ENCODE data around the gene CYP19A1. TPM values are rescaled to one million over a fixed set of nuclear protein-coding genes. Genes with fewer than 3 reads are reported as not detected.

The CYP19A1 gene
- total RNA-seq, 1 donor from 2014 or later = not detected

DNA sequence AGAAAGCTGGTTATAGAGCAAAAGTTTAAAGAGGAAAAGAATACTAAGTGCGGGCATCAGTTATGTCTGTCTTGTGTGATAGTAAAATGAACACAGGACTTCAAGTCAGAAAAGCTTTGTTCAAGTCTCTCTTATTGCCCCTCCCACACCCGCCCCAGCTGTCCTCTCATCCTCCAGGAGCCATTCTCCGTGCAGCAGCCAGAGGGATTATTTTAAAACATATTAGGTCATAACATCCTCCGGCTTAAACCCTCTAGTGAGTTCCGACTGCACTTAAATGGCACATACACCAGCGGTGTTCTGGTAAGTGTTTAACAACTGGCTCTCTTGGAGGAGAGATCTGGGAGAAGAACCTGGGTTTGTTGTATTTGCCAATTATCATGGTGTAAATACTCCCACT lies 138.9 kb downstream of the CYP19A1 start:
- Mint-ChIP-seq H3K27me3 (ENCODE audit: low read depth) (peaks cover 8% of the 10 kb centered on the region), H3K27ac (ENCODE audit: unreplicated experiment) (no peak overlapping the region)

GRCh38 chr15:51198701-51199232 lies 139.6 kb downstream of the CYP19A1 start:
- H3K9me3 Mint-ChIP-seq (ENCODE audit: low read depth) = no peaks in the 10 kb centered on the region
- H3K36me3 Mint-ChIP-seq (ENCODE audit: low read depth) = no peaks in the 10 kb centered on the region
- no peak overlapping the region for H3K4me3 Mint-ChIP-seq (ENCODE audit: unreplicated experiment)

More for the DNA sequence above, 138.9 kb downstream of the CYP19A1 start:
- Mint-ChIP-seq H3K4me3 (ENCODE audit: unreplicated experiment) (no peak overlapping the region), H3K36me3 (ENCODE audit: low read depth) (no peaks in the 10 kb centered on the region), H3K9me3 (ENCODE audit: low read depth) (no peaks in the 10 kb centered on the region), H3K4me1 (ENCODE audit: low read depth) (peaks cover 11% of the 10 kb centered on the region)
- TF ChIP-seq, protein P1, sequence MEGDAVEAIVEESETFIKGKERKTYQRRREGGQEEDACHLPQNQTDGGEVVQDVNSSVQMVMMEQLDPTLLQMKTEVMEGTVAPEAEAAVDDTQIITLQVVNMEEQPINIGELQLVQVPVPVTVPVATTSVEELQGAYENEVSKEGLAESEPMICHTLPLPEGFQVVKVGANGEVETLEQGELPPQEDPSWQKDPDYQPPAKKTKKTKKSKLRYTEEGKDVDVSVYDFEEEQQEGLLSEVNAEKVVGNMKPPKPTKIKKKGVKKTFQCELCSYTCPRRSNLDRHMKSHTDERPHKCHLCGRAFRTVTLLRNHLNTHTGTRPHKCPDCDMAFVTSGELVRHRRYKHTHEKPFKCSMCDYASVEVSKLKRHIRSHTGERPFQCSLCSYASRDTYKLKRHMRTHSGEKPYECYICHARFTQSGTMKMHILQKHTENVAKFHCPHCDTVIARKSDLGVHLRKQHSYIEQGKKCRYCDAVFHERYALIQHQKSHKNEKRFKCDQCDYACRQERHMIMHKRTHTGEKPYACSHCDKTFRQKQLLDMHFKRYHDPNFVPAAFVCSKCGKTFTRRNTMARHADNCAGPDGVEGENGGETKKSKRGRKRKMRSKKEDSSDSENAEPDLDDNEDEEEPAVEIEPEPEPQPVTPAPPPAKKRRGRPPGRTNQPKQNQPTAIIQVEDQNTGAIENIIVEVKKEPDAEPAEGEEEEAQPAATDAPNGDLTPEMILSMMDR (IDR thresholded peaks at IDR 0.05) = no peak
- DNase-seq (ENCODE audit: low spot score) = no peak

GRCh38 chr15:51195459-51195858 lies 142.9 kb downstream of the CYP19A1 start:
- Mint-ChIP-seq H3K36me3 (ENCODE audit: low read depth) (no peaks in the 10 kb centered on the region), H3K27me3 (ENCODE audit: low read depth) (peaks cover 8% of the 10 kb centered on the region), H3K27ac (ENCODE audit: unreplicated experiment) (no peak overlapping the region), H3K4me1 (ENCODE audit: low read depth) (peaks cover 47% of the 10 kb centered on the region), H3K4me3 (ENCODE audit: unreplicated experiment) (no peak overlapping the region), H3K9me3 (ENCODE audit: low read depth) (no peaks in the 10 kb centered on the region)
- DNase-seq (ENCODE audit: low spot score) = no peak
- TF ChIP-seq, protein P1 (IDR thresholded peaks at IDR 0.05) = no peak

More at GRCh38 chr15:51198701-51199232, 139.6 kb downstream of the CYP19A1 start:
- H3K27ac Mint-ChIP-seq (ENCODE audit: unreplicated experiment) = no peak overlapping the region
- peaks cover 8% of the 10 kb centered on the region for H3K27me3 Mint-ChIP-seq (ENCODE audit: low read depth)
- TF ChIP-seq, protein P1 (IDR thresholded peaks at IDR 0.05) = no peak
- H3K4me1 Mint-ChIP-seq (ENCODE audit: low read depth) = peaks cover 19% of the 10 kb centered on the region
- DNase-seq (ENCODE audit: low spot score) = no peak

DNA sequence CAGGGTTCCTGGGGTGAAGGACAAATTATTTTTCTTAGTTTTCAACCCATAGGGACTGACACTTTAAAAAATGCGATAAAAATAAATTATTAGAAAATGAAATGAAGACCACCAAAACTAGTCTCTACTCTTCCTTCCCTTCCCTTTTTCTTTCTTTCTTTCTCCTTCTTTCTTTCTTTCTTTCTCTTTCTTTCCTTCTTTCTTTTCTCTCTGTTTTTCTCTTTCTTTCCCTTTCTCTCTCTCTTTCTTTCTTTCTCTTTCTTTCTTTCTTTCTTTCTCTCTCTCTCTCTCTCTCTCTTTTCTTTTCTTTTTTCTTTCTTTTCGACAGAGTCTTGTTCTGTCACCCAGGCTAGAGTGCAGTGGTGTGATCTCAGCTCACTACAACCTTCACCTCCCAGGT lies 144.4 kb downstream of the CYP19A1 start:
- TF ChIP-seq, protein P1 (IDR thresholded peaks at IDR 0.05) = no peak
- H3K9me3 Mint-ChIP-seq (ENCODE audit: low read depth) = no peaks in the 10 kb centered on the region
- no peak overlapping the region for H3K4me3 Mint-ChIP-seq (ENCODE audit: unreplicated experiment)
- peak overlapping the region; percentile 88 for H3K27ac Mint-ChIP-seq (ENCODE audit: unreplicated experiment)
- H3K27me3 Mint-ChIP-seq (ENCODE audit: low read depth) = peaks cover 8% of the 10 kb centered on the region
- H3K36me3 Mint-ChIP-seq (ENCODE audit: low read depth) = no peaks in the 10 kb centered on the region
- no peak for DNase-seq (ENCODE audit: low spot score)
- peaks cover 51% of the 10 kb centered on the region for H3K4me1 Mint-ChIP-seq (ENCODE audit: low read depth)

- Mint-ChIP-seq H3K27ac (ENCODE audit: unreplicated experiment) (peak overlapping the region; percentile 82), H3K9me3 (ENCODE audit: low read depth) (no peaks in the 10 kb centered on the region), H3K36me3 (ENCODE audit: low read depth) (no peaks in the 10 kb centered on the region), H3K27me3 (ENCODE audit: low read depth) (peaks cover 6% of the 10 kb centered on the region), H3K4me3 (ENCODE audit: unreplicated experiment) (peak overlapping the region; percentile 33), H3K4me1 (ENCODE audit: low read depth) (peaks cover 51% of the 10 kb centered on the region)
- TF ChIP-seq, protein P1 (IDR thresholded peaks at IDR 0.05) = no peak
- no peak for DNase-seq (ENCODE audit: low spot score)
Observed at GRCh38 chr15:51193526-51193925, 144.9 kb downstream of the CYP19A1 start.

Measured in chondrocyte (in vitro differentiated cells).